H1 (cell line): ENCODE data around the gene C1QL2. TPM values are rescaled to one million over a fixed set of nuclear protein-coding genes. Genes with fewer than 3 reads are reported as not detected.

Experiments used
- CTCF ChIA-PET: fragments of 300-600 bp; sonication (Branson Sonifier 250); formaldehyde crosslinking; loops from one replicate; lab custom pipeline; 2021; ENCODE audit not compliant: partially characterized antibody; lab: Charles Lee
- POLR2A ChIA-PET: fragments of 300-600 bp; sonication (Branson Sonifier 250); formaldehyde crosslinking; loops from one replicate; lab custom pipeline; 2021; ENCODE audit warnings: inconsistent platforms; ENCODE audit not compliant: partially characterized antibody; lab: Charles Lee
- DNase-seq, 2 experiments: peaks; one replicate each; pipeline versions ENCODE4 v3.0.0 to v3.0.0-alpha.2; 2010 to 2022; ENCODE audit warnings: low spot score in 2 of 2, low read depth in 1 of 2, mixed read lengths in 1 of 2
- FAIRE-seq: peaks from 2 replicates; lab custom pipeline; 2011; peaks lifted over from hg19 to GRCh38; lab: Jason Lieb, UNC
- H2AFZ ChIP-seq: 2 replicates; pipeline ENCODE4 v1.8.1; 2012; ENCODE audit warnings: low read length, inconsistent platforms
- H2AK5ac ChIP-seq: 2 replicates; pipeline ENCODE4 v1.6.1; 2013; ENCODE audit warnings: low read depth, low read length
- H2BK120ac ChIP-seq: replicated peaks from 2 replicates; pipeline ENCODE3; 2013; ENCODE audit warnings: low read depth, low read length, inconsistent platforms
- H2BK12ac ChIP-seq: 2 replicates; pipeline ENCODE4 v1.6.1; 2013; ENCODE audit warnings: low read depth, low read length
- H2BK15ac ChIP-seq: 2 replicates; pipeline ENCODE4 v1.6.1; 2013; ENCODE audit warnings: low read length
- H2BK20ac ChIP-seq: 2 replicates; pipeline ENCODE4 v1.6.1; 2013; ENCODE audit warnings: low read length
- H2BK5ac ChIP-seq: 2 replicates; pipeline ENCODE4 v1.6.1; 2013; ENCODE audit warnings: low read depth, low read length
- H3K14ac ChIP-seq: 2 replicates; pipeline ENCODE4 v1.6.1; 2013; ENCODE audit warnings: inconsistent platforms; ENCODE audit not compliant: insufficient read length
- H3K18ac ChIP-seq: 2 replicates; pipeline ENCODE4 v1.6.1; 2013; ENCODE audit warnings: low read length; ENCODE audit errors: extremely low read depth
- H3K23ac ChIP-seq: 2 replicates; pipeline ENCODE4 v1.6.1; 2013; ENCODE audit warnings: inconsistent platforms; ENCODE audit not compliant: insufficient read length
- H3K23me2 ChIP-seq: 2 replicates; pipeline ENCODE4 v1.6.1; 2013; ENCODE audit warnings: low read depth, low read length
- H3K27ac ChIP-seq: 2 replicates; pipeline ENCODE4 v1.6.1; 2011; ENCODE audit warnings: low read depth, low read length, inconsistent platforms
- H3K27me3 ChIP-seq, 4 experiments: replicated peaks in 1 of 4; 1 replicate in 1 of 4; 2 replicates in 3 of 4; pipeline versions ENCODE4 v1.6.1 to v1.8.1; 2011 to 2013; ENCODE audit warnings: low read length in 3 of 4, mild to moderate bottlenecking in 3 of 4, inconsistent platforms in 2 of 4, mixed read lengths in 2 of 4, moderate library complexity in 1 of 4; ENCODE audit not compliant: control insufficient read depth in 3 of 4, insufficient read depth in 3 of 4; ENCODE audit errors: extremely low read depth in 1 of 4
- H3K36me3 ChIP-seq, 4 experiments: 2 replicates each; pipeline versions ENCODE4 v1.6.1 to v1.8.1; 2011 to 2013; ENCODE audit warnings: mild to moderate bottlenecking in 4 of 4, low read length in 3 of 4, moderate library complexity in 2 of 4, control low read depth in 1 of 4, inconsistent platforms in 1 of 4; ENCODE audit not compliant: insufficient read depth in 4 of 4, control insufficient read depth in 2 of 4
- H3K4ac ChIP-seq: replicated peaks from 2 replicates; pipeline ENCODE3; 2013; ENCODE audit warnings: low read length, low read depth, mixed read lengths, inconsistent platforms; ENCODE audit not compliant: insufficient read length
- H3K4me1 ChIP-seq, 4 experiments: replicated peaks in 1 of 4; 1 replicate in 1 of 4; 2 replicates in 3 of 4; pipeline versions ENCODE4 v1.6.1 to v1.8.1; 2011 to 2013; ENCODE audit warnings: low read length in 3 of 4, inconsistent platforms in 2 of 4, mixed read lengths in 1 of 4; ENCODE audit not compliant: insufficient read depth in 4 of 4, control insufficient read depth in 3 of 4
- H3K4me2 ChIP-seq, 2 experiments: 2 replicates each; pipeline versions ENCODE4 v1.6.1 to v1.8.1; 2011 to 2013; ENCODE audit warnings: low read depth in 2 of 2, low read length in 2 of 2, control low read depth in 1 of 2, inconsistent platforms in 1 of 2, mild to moderate bottlenecking in 1 of 2; ENCODE audit not compliant: insufficient read depth in 1 of 2
- H3K4me3 ChIP-seq, 4 experiments: fragments of 200-600, 300-600 bp in 1 of 4; sonication (generic), shearing (Covaris generic), sonication (Bioruptor Twin) in 1 of 4; 2 replicates each; pipeline versions ENCODE4 v1.5.1 to v1.8.1; 2011 to 2016; ENCODE audit warnings: low read length in 4 of 4, low read depth in 3 of 4, control low read depth in 2 of 4, inconsistent platforms in 2 of 4, mild to moderate bottlenecking in 2 of 4, mixed read lengths in 1 of 4, moderate library complexity in 1 of 4; ENCODE audit not compliant: insufficient read depth in 2 of 4; ENCODE audit errors: extremely low read depth in 1 of 4
- H3K56ac ChIP-seq: replicated peaks from 2 replicates; pipeline ENCODE3; 2013; ENCODE audit warnings: low read depth, mild to moderate bottlenecking, mixed read lengths, low read length, inconsistent platforms; ENCODE audit not compliant: insufficient read length
- H3K79me1 ChIP-seq: 2 replicates; pipeline ENCODE4 v1.6.1; 2013; ENCODE audit warnings: low read depth, low read length, control low read depth
- H3K79me2 ChIP-seq, 2 experiments: 2 replicates each; pipeline versions ENCODE4 v1.6.1 to v1.8.1; 2012 to 2013; ENCODE audit warnings: low read length in 2 of 2, mild to moderate bottlenecking in 2 of 2, inconsistent platforms in 1 of 2; ENCODE audit not compliant: insufficient read depth in 2 of 2, control insufficient read depth in 1 of 2
- H3K9ac ChIP-seq, 4 experiments: replicated peaks in 1 of 4; 1 replicate in 1 of 4; 2 replicates in 3 of 4; pipeline versions ENCODE4 v1.6.1 to v1.8.1; 2011 to 2013; ENCODE audit warnings: low read depth in 3 of 4, low read length in 3 of 4, control low read depth in 2 of 4, mild to moderate bottlenecking in 2 of 4, moderate library complexity in 2 of 4, inconsistent platforms in 1 of 4; ENCODE audit errors: extremely low read depth in 1 of 4
- H3K9me3 ChIP-seq, 2 experiments: 2 replicates each; pipeline versions ENCODE4 v1.6.1 to v1.8.1; 2012 to 2013; ENCODE audit warnings: mild to moderate bottlenecking in 2 of 2, moderate library complexity in 2 of 2, control low read depth in 1 of 2, inconsistent platforms in 1 of 2, low read depth in 1 of 2, low read length in 1 of 2, mixed read lengths in 1 of 2; ENCODE audit not compliant: insufficient read depth in 2 of 2
- H4K20me1 ChIP-seq, 2 experiments: replicated peaks in 1 of 2; 2 replicates each; pipeline versions ENCODE3 to v1.8.1; 2011 to 2013; ENCODE audit warnings: inconsistent platforms in 2 of 2, low read length in 2 of 2, mild to moderate bottlenecking in 1 of 2; ENCODE audit not compliant: insufficient read depth in 2 of 2, control insufficient read depth in 1 of 2
- H4K5ac ChIP-seq: 2 replicates; pipeline ENCODE4 v1.6.1; 2013; ENCODE audit warnings: low read length, low read depth, mixed read lengths, inconsistent platforms; ENCODE audit not compliant: insufficient read length
- H4K8ac ChIP-seq: 2 replicates; pipeline ENCODE4 v1.8.0; 2013; ENCODE audit warnings: mild to moderate bottlenecking, moderate library complexity, low read length, inconsistent platforms; ENCODE audit not compliant: insufficient read depth; ENCODE audit errors: extremely low read depth
- H4K91ac ChIP-seq: replicated peaks from 2 replicates; pipeline ENCODE3; 2013; ENCODE audit warnings: low read length, mixed read lengths, inconsistent platforms; ENCODE audit not compliant: insufficient read length
- WGBS, 2 experiments: shearing (Covaris generic) in 1 of 2; methylation state at CpG; one replicate each; pipeline versions ENCODE4 v1.1.6 to v1.1.7; 2013 to 2015; ENCODE audit warnings: low lambda C conversion rate in 2 of 2, mixed read lengths in 2 of 2, inconsistent platforms in 1 of 2, low coverage in 1 of 2, missing lambda C conversion rate in 1 of 2; ENCODE audit not compliant: insufficient replicate concordance in 2 of 2, insufficient coverage in 1 of 2, insufficient read length in 1 of 2; ENCODE audit errors: extremely low coverage in 1 of 2, missing lambda C conversion rate in 1 of 2; 5-methylcytosine and 5-hydroxymethylcytosine counted together
- polyA plus RNA-seq, 7 experiments: library from polyadenylated mRNA; depleted of rRNA in 3 of 7; stranded (reverse) in 5 of 7; unstranded in 2 of 7; fragments of >200 nt in 5 of 7; fragments of 200-250 nt in 2 of 7; gene quantifications; 1 replicate in 5 of 7; 2 replicates in 1 of 7; 4 replicates in 1 of 7; pipeline versions ENCODE4 v1.2.1 to v1.2.3, GENCODE V29; 2011 to 2013; ENCODE audit warnings: missing spikeins in 2 of 7, mixed read lengths in 2 of 7
- total RNA-seq: library from RNA; stranded (reverse); fragmentation: NEBNext Ultra II Directional; extraction: Animal tissue kit (Norgen Biotek cat#: 25700); gene quantifications from 2 replicates; pipeline ENCODE4 v1.2.1, GENCODE V29; 2021

Gene C1QL2
- total and polyA plus RNA-seq, 2 of the 8 experiments (the other 6 are each of a cell fraction or from before 2014, with no cell fraction given), result 0.80 to 0.88 TPM

GRCh38 chr2:119111115-119111975, 47.2 kb downstream of the C1QL2 start:
- ChIA-PET POLR2A (no interaction called here), CTCF (interaction anchor here (0.9 to 1.2 kb wide), 5 partner anchors 19 to 85 kb away, joined by 3 to 5 read pairs (median 4); no protein-coding TSS in a partner anchor)
- Histone ChIP-seq H3K9ac (no peak overlapping the region), H3K4ac (no peak overlapping the region), H4K8ac (no peak overlapping the region), H2AFZ (no peak overlapping the region), H4K20me1 (no peaks in the 10 kb centered on the region), H3K14ac (no peak overlapping the region), H3K4me2 (no peak overlapping the region), H3K27me3 (no peaks in the 10 kb centered on the region; a peak in 1 of 7 replicates), H3K18ac (peak overlapping the region; percentile 35; the same call in 1 of the 2 replicates), H3K56ac (no peak overlapping the region), H3K4me3 (no peak overlapping the region), H2BK12ac (peak overlapping the region; percentile 32; the same call in 1 of the 2 replicates), H3K36me3 (no peaks in the 10 kb centered on the region), H3K9me3 (no peaks in the 10 kb centered on the region), H3K23me2 (no peaks in the 10 kb centered on the region; the same call in 1 of the 2 replicates), H2BK120ac (no peak overlapping the region), H4K5ac (no peak overlapping the region), H2BK5ac (peak overlapping the region; percentile 72; the same call in 1 of the 2 replicates), H3K79me1 (no peaks in the 10 kb centered on the region), H4K91ac (no peak overlapping the region), H3K4me1 (peaks cover 14 to 31% (median 19%) of the 10 kb centered on the region in 4 experiments), H2BK15ac (0 out of 2 replicates have a peak overlapping the region, but pooled peaks have one; percentile 13), H3K27ac (no peak overlapping the region), H3K79me2 (no peaks in the 10 kb centered on the region), H3K23ac (no peak overlapping the region), H2BK20ac (peak overlapping the region; percentile 77), H2AK5ac (no peak overlapping the region)
- FAIRE-seq (peak; percentile 19), DNase-seq (no peak)
- 64% methylated on average over 7 of the region's 8 CpGs; no CpG with 5 or more reads in 1 of the 2 experiments for WGBS, 2 experiments
